ENCODE measurements around the gene ZNF280C.

Gene ZNF280C

DNA sequence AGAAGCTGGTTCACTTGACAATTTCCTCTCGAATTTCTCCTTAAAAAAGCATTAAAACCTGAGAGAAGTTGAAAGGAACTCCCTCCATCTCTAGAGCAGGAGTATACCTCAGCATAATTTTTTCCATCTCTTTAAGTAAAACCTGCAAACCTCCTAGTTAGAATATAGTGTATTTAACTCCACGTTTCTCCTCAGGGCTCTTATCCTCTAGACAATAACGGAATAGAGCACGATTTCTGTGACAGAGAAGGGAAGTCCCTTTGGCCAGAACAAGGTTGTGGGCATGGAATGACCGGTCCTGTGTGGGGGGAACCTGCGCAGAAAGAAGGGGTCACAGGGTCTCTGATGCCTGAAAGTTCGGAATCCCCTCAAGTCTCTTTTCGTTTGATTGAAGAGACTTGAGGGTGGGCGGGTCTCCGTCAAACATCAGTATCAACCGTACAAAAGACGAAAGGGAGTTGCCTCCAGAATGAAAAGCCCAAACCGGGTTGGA is 697 bp downstream of the ZNF280C start:
- no peak overlapping the region for H2BK12ac ChIP-seq (ENCODE audit: low read length)
- no CpG with 5 or more reads among the region's 13 CpGs for WGBS (ENCODE audit: extremely low coverage, insufficient coverage, insufficient read length)
- H3K9ac ChIP-seq (ENCODE audit: low read length), result peak overlapping the region; percentile 77
- no peak overlapping the region for H4K12ac ChIP-seq (ENCODE audit: low read depth, low read length)
- no peak overlapping the region for H3K23ac ChIP-seq (ENCODE audit: low read length)
- H3K4me3 ChIP-seq (ENCODE audit: low read depth, low read length), result peak overlapping the region; percentile 88
- H3K27ac ChIP-seq (ENCODE audit: low read depth, low read length), result peak overlapping the region; percentile 94
- peaks cover 4% of the 10 kb centered on the region for H3K79me2 ChIP-seq (ENCODE audit: control insufficient read depth, insufficient read depth, low read length, poor library complexity)
- H3K4me2 ChIP-seq (ENCODE audit: low read length), result peak overlapping the region; percentile 73
- peak overlapping the region; percentile 41 for H4K8ac ChIP-seq (ENCODE audit: low read depth, low read length)
- no peak overlapping the region for H2AK5ac ChIP-seq (ENCODE audit: low read length)
- no peak overlapping the region for H3K4ac ChIP-seq (ENCODE audit: low read depth, low read length)
- H3K14ac ChIP-seq (ENCODE audit: low read length), result no peak overlapping the region
- no peaks in the 10 kb centered on the region for H3K27me3 ChIP-seq (ENCODE audit: insufficient read depth, low read length)
- no peak overlapping the region for H2BK5ac ChIP-seq (ENCODE audit: low read depth, low read length, poor library complexity)
- H3K4me1 ChIP-seq (ENCODE audit: control insufficient read depth in 1 of 2, insufficient read depth in 2 of 2, low read length in 2 of 2), result no peaks in the 10 kb centered on the region
- peak overlapping the region; percentile 81 for H4K91ac ChIP-seq (ENCODE audit: low read depth, low read length)
- H3K79me1 ChIP-seq (ENCODE audit: low read length), result peaks cover 4% of the 10 kb centered on the region
- DNase-seq, result peak in 1 of 2 donors; percentile 1
- H2AFZ ChIP-seq (ENCODE audit: insufficient read depth, low read length, poor library complexity), result peak overlapping the region; percentile 72
- no peak overlapping the region for H3K18ac ChIP-seq (ENCODE audit: low read length)
- no peaks in the 10 kb centered on the region for H3K9me3 ChIP-seq (ENCODE audit: insufficient read depth, low read depth, low read length)
- H2BK120ac ChIP-seq (ENCODE audit: insufficient read depth, low read length, poor library complexity), result no peak overlapping the region
- H3K36me3 ChIP-seq (ENCODE audit: control insufficient read depth in 1 of 2, insufficient read depth in 2 of 2, low read length in 2 of 2), result no peaks in the 10 kb centered on the region

DNA sequence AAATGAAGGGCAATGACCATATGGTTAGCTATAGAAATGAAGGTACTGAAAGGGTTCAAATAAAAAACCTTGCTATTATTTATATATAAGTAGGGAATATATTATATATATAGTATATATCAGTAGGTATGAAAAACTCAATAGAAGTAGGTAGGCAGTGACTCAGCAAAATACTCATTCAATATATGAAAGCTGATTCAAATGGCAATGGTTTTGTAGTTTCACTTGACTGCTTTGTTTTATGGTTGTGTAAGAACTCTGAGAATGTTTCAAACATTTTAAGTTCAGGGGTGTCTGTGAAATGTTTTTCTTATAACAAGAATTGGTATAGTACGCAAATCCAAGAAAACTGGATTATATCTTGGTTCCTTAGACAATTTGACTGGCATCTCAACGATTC is 4.1 kb downstream of the ZNF280C start:
- H3K27ac ChIP-seq (ENCODE audit: low read depth, low read length), result no peak overlapping the region
- H3K9ac ChIP-seq (ENCODE audit: low read length), result no peak overlapping the region
- H3K4ac ChIP-seq (ENCODE audit: low read depth, low read length), result no peak overlapping the region
- no peaks in the 10 kb centered on the region for H3K9me3 ChIP-seq (ENCODE audit: insufficient read depth, low read depth, low read length)
- H3K27me3 ChIP-seq (ENCODE audit: insufficient read depth, low read length), result no peaks in the 10 kb centered on the region
- WGBS (ENCODE audit: extremely low coverage, insufficient coverage, insufficient read length), result no CpG with 5 or more reads among the region's 2 CpGs
- no peak for DNase-seq
- H3K23ac ChIP-seq (ENCODE audit: low read length), result no peak overlapping the region
- H2BK12ac ChIP-seq (ENCODE audit: low read length), result no peak overlapping the region
- H4K12ac ChIP-seq (ENCODE audit: low read depth, low read length), result no peak overlapping the region
- no peak overlapping the region for H3K18ac ChIP-seq (ENCODE audit: low read length)
- H3K4me3 ChIP-seq (ENCODE audit: low read depth, low read length), result no peak overlapping the region
- H3K4me1 ChIP-seq (ENCODE audit: control insufficient read depth in 1 of 2, insufficient read depth in 2 of 2, low read length in 2 of 2), result no peaks in the 10 kb centered on the region
- H2BK5ac ChIP-seq (ENCODE audit: low read depth, low read length, poor library complexity), result no peak overlapping the region
- no peak overlapping the region for H4K91ac ChIP-seq (ENCODE audit: low read depth, low read length)
- peaks cover 4% of the 10 kb centered on the region for H3K79me2 ChIP-seq (ENCODE audit: control insufficient read depth, insufficient read depth, low read length, poor library complexity)
- peaks cover 4% of the 10 kb centered on the region for H3K79me1 ChIP-seq (ENCODE audit: low read length)
- no peak overlapping the region for H4K8ac ChIP-seq (ENCODE audit: low read depth, low read length)
- H3K4me2 ChIP-seq (ENCODE audit: low read length), result no peak overlapping the region
- H2AK5ac ChIP-seq (ENCODE audit: low read length), result no peak overlapping the region
- no peak overlapping the region for H2BK120ac ChIP-seq (ENCODE audit: insufficient read depth, low read length, poor library complexity)
- no peaks in the 10 kb centered on the region for H3K36me3 ChIP-seq (ENCODE audit: control insufficient read depth in 1 of 2, insufficient read depth in 2 of 2, low read length in 2 of 2)
- no peak overlapping the region for H2AFZ ChIP-seq (ENCODE audit: insufficient read depth, low read length, poor library complexity)
- no peak overlapping the region for H3K14ac ChIP-seq (ENCODE audit: low read length)

DNA sequence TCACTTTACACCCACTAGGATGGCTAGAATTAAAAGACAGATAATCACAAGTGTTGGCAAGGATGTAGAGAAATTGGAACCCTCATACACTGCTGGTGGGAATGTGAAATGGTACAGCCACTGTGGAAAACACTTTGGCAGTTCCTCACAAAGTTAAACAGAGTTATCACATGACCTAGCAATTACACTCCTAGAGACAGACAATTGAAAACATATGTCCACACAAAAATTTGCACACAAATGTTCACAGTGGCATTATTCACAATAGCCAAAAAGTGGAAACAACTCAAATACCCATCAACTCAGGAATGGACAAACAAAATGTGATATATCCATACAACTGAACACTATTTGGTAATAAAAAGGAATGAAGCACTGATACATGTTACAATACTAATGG is 5.7 kb downstream of the ZNF280C start:
- Histone ChIP-seq H3K18ac (ENCODE audit: low read length) (no peak overlapping the region), H2AFZ (ENCODE audit: insufficient read depth, low read length, poor library complexity) (no peak overlapping the region), H3K79me1 (ENCODE audit: low read length) (no peaks in the 10 kb centered on the region), H2BK120ac (ENCODE audit: insufficient read depth, low read length, poor library complexity) (no peak overlapping the region), H3K27me3 (ENCODE audit: insufficient read depth, low read length) (no peaks in the 10 kb centered on the region), H3K79me2 (ENCODE audit: control insufficient read depth, insufficient read depth, low read length, poor library complexity) (no peaks in the 10 kb centered on the region), H3K9me3 (ENCODE audit: insufficient read depth, low read depth, low read length) (no peaks in the 10 kb centered on the region), H3K4me3 (ENCODE audit: low read depth, low read length) (no peak overlapping the region), H3K27ac (ENCODE audit: low read depth, low read length) (no peak overlapping the region), H2BK5ac (ENCODE audit: low read depth, low read length, poor library complexity) (no peak overlapping the region), H3K4me1 (ENCODE audit: control insufficient read depth in 1 of 2, insufficient read depth in 2 of 2, low read length in 2 of 2) (no peaks in the 10 kb centered on the region), H4K91ac (ENCODE audit: low read depth, low read length) (no peak overlapping the region), H3K36me3 (ENCODE audit: control insufficient read depth in 1 of 2, insufficient read depth in 2 of 2, low read length in 2 of 2) (no peaks in the 10 kb centered on the region), H2AK5ac (ENCODE audit: low read length) (no peak overlapping the region), H4K8ac (ENCODE audit: low read depth, low read length) (no peak overlapping the region), H2BK12ac (ENCODE audit: low read length) (no peak overlapping the region), H3K9ac (ENCODE audit: low read length) (no peak overlapping the region), H3K23ac (ENCODE audit: low read length) (no peak overlapping the region), H3K4ac (ENCODE audit: low read depth, low read length) (no peak overlapping the region), H3K14ac (ENCODE audit: low read length) (no peak overlapping the region), H4K12ac (ENCODE audit: low read depth, low read length) (no peak overlapping the region), H3K4me2 (ENCODE audit: low read length) (no peak overlapping the region)
- DNase-seq, result no peak

DNA sequence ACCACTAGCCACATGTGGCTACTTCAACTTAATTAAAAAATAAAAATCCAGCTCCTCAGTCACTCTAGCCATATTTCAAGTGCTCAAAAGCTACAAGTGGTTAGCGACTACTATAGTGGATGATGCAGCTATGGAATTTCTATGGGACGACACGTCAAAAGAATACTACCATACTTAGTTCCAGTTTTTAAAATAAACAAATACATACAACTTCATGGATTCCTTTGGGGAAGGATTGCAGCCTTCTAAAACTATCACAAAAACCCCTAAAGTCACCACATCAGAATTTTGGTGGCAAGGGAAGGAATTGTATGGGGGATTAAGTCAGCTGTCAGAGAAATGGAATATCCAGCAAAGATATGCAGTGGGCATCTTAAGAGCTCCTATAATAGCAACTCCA is 6.5 kb downstream of the ZNF280C start:
- H3K27ac ChIP-seq (ENCODE audit: low read depth, low read length), result no peak overlapping the region
- H4K12ac ChIP-seq (ENCODE audit: low read depth, low read length), result no peak overlapping the region
- no peak overlapping the region for H3K23ac ChIP-seq (ENCODE audit: low read length)
- H2BK5ac ChIP-seq (ENCODE audit: low read depth, low read length, poor library complexity), result no peak overlapping the region
- H2BK12ac ChIP-seq (ENCODE audit: low read length), result no peak overlapping the region
- H3K18ac ChIP-seq (ENCODE audit: low read length), result no peak overlapping the region
- H3K79me1 ChIP-seq (ENCODE audit: low read length), result no peaks in the 10 kb centered on the region
- no peak overlapping the region for H3K4ac ChIP-seq (ENCODE audit: low read depth, low read length)
- no peaks in the 10 kb centered on the region for H3K9me3 ChIP-seq (ENCODE audit: insufficient read depth, low read depth, low read length)
- H3K79me2 ChIP-seq (ENCODE audit: control insufficient read depth, insufficient read depth, low read length, poor library complexity), result no peaks in the 10 kb centered on the region
- no peak overlapping the region for H2BK120ac ChIP-seq (ENCODE audit: insufficient read depth, low read length, poor library complexity)
- H3K14ac ChIP-seq (ENCODE audit: low read length), result no peak overlapping the region
- no peak overlapping the region for H2AK5ac ChIP-seq (ENCODE audit: low read length)
- no peak overlapping the region for H4K91ac ChIP-seq (ENCODE audit: low read depth, low read length)
- no peak overlapping the region for H3K4me2 ChIP-seq (ENCODE audit: low read length)
- no peak overlapping the region for H3K9ac ChIP-seq (ENCODE audit: low read length)
- DNase-seq, result no peak
- no peaks in the 10 kb centered on the region for H3K4me1 ChIP-seq (ENCODE audit: control insufficient read depth in 1 of 2, insufficient read depth in 2 of 2, low read length in 2 of 2)
- no CpG with 5 or more reads among the region's 3 CpGs for WGBS (ENCODE audit: extremely low coverage, insufficient coverage, insufficient read length)
- no peak overlapping the region for H3K4me3 ChIP-seq (ENCODE audit: low read depth, low read length)
- no peaks in the 10 kb centered on the region for H3K36me3 ChIP-seq (ENCODE audit: control insufficient read depth in 1 of 2, insufficient read depth in 2 of 2, low read length in 2 of 2)
- H2AFZ ChIP-seq (ENCODE audit: insufficient read depth, low read length, poor library complexity), result no peak overlapping the region
- no peaks in the 10 kb centered on the region for H3K27me3 ChIP-seq (ENCODE audit: insufficient read depth, low read length)
- H4K8ac ChIP-seq (ENCODE audit: low read depth, low read length), result no peak overlapping the region

Data from trophoblast cell (in vitro differentiated cells and primary cell).